GM18867 (cell line): ENCODE results near the gene SLC5A10.

Experiments
- ATAC-seq: cut with Tn5 transposase; IDR thresholded peaks from one replicate; pipeline ENCODE4 v1.9.1; 2021; ENCODE audit warnings: mild to moderate bottlenecking, moderate library complexity; ENCODE audit not compliant: unreplicated experiment

SLC5A10 gene

GRCh38 chr17:18981642-18982424 lies 29.9 kb downstream of the SLC5A10 start:
- ATAC-seq = no peak

GRCh38 chr17:18984273-18985114 lies 32.5 kb downstream of the SLC5A10 start:
- ATAC-seq = no peak

- ATAC-seq = no peak
Measured at GRCh38 chr17:18985475-18985874, 33.5 kb downstream of the SLC5A10 start.

GRCh38 chr17:18986541-18987229 lies 34.7 kb downstream of the SLC5A10 start:
- ATAC-seq = no peak

- ATAC-seq = no peak
Measured at GRCh38 chr17:18987230-18987610, 35.3 kb downstream of the SLC5A10 start.

GRCh38 chr17:18987862-18988545 lies 36.0 kb downstream of the SLC5A10 start:
- no peak for ATAC-seq

GRCh38 chr17:18988546-18989173 lies 36.7 kb downstream of the SLC5A10 start:
- no peak for ATAC-seq

- ATAC-seq = no peak
Measured at GRCh38 chr17:18990331-18990730, 38.4 kb downstream of the SLC5A10 start.

- no peak for ATAC-seq
Measured at GRCh38 chr17:18991531-18992315, 39.8 kb downstream of the SLC5A10 start.

- peak; percentile 45 for ATAC-seq
Measured at GRCh38 chr17:18992454-18993130, 40.6 kb downstream of the SLC5A10 start.

- no peak for ATAC-seq
Measured at GRCh38 chr17:18993905-18994526, 42.1 kb downstream of the SLC5A10 start.

GRCh38 chr17:18994631-18995030 lies 42.7 kb downstream of the SLC5A10 start:
- no peak for ATAC-seq

GRCh38 chr17:18995220-18995619 lies 43.3 kb downstream of the SLC5A10 start:
- ATAC-seq = no peak

- ATAC-seq = no peak
Measured at GRCh38 chr17:18996458-18996857, 44.5 kb downstream of the SLC5A10 start.

GRCh38 chr17:18997650-18998196 lies 45.8 kb downstream of the SLC5A10 start:
- ATAC-seq = no peak

- ATAC-seq = no peak
Measured at GRCh38 chr17:18999394-18999793, 47.4 kb downstream of the SLC5A10 start.

GRCh38 chr17:18999911-19000310 lies 47.9 kb downstream of the SLC5A10 start:
- ATAC-seq = no peak
